Endothelial cell of umbilical vein (primary cell): ENCODE data around the gene SUFU. TPM values are rescaled to one million over a fixed set of nuclear protein-coding genes. Genes with fewer than 3 reads are reported as not detected.

Experiments used
- BruUV-seq: library from RNA; stranded (reverse); fragments of 400-500 nt; replicated peaks from 2 replicates; lab custom pipeline; 2021; lab: Mats Ljungman, UMichigan
- CTCF ChIA-PET: fragments of 300-600, 350-600 bp; sonication (Branson Sonifier 250); formaldehyde crosslinking; loops from one replicate; lab custom pipeline; 2021; ENCODE audit warnings: antibody characterized with exemption, inconsistent platforms; lab: Charles Lee
- POLR2A ChIA-PET: fragments of 300-600, 350-600 bp; sonication (Branson Sonifier 250); formaldehyde crosslinking; loops from one replicate; lab custom pipeline; 2021; ENCODE audit warnings: antibody characterized with exemption, inconsistent platforms; lab: Charles Lee
- DNase-seq: peaks from one replicate; pipeline ENCODE4 v3.0.0-alpha.2; 2011; ENCODE audit warnings: low read depth, low spot score
- FAIRE-seq: peaks from 2 replicates; lab custom pipeline; 2011; peaks lifted over from hg19 to GRCh38; lab: Jason Lieb, UNC
- H2AFZ ChIP-seq: 2 replicates; pipeline ENCODE4 v1.6.0; 2012; ENCODE audit warnings: low read depth, low read length, control low read depth, inconsistent platforms
- H3K27ac ChIP-seq: 2 replicates; pipeline ENCODE4 v1.5.1; 2011; ENCODE audit warnings: low read depth, mild to moderate bottlenecking, control low read depth, low read length, moderate library complexity; ENCODE audit not compliant: insufficient read depth
- H3K27me3 ChIP-seq, 2 experiments: 2 replicates each; pipeline versions ENCODE4 v1.6.0 to v1.6.1; 2011; ENCODE audit warnings: low read length in 2 of 2, mixed read lengths in 1 of 2; ENCODE audit not compliant: control insufficient read depth in 2 of 2, insufficient read depth in 2 of 2
- H3K36me3 ChIP-seq, 2 experiments: 2 replicates in 1 of 2; 3 replicates in 1 of 2; pipeline ENCODE4 v1.5.1; 2011; ENCODE audit warnings: low read length in 2 of 2, mild to moderate bottlenecking in 1 of 2, moderate library complexity in 1 of 2; ENCODE audit not compliant: control insufficient read depth in 2 of 2, insufficient read depth in 2 of 2; ENCODE audit errors: extremely low read depth in 1 of 2
- H3K4me1 ChIP-seq: 3 replicates; pipeline ENCODE4 v1.5.1; 2011; ENCODE audit warnings: mild to moderate bottlenecking, low read length; ENCODE audit not compliant: control insufficient read depth, insufficient read depth; ENCODE audit errors: extremely low read depth
- H3K4me2 ChIP-seq: 2 replicates; pipeline ENCODE4 v1.6.1; 2011; ENCODE audit warnings: low read length, control low read depth, mixed read lengths; ENCODE audit not compliant: insufficient read depth
- H3K4me3 ChIP-seq, 3 experiments: fragments of 200-600 bp in 1 of 3; sonication (generic), shearing (Covaris generic) in 1 of 3; replicated peaks in 1 of 3; 2 replicates each; pipeline ENCODE4 v1.5.1; 2011 to 2016; ENCODE audit warnings: control low read depth in 3 of 3, low read length in 3 of 3, mild to moderate bottlenecking in 2 of 3, inconsistent platforms in 1 of 3, low read depth in 1 of 3, moderate library complexity in 1 of 3; ENCODE audit not compliant: insufficient read depth in 1 of 3
- H3K79me2 ChIP-seq: 2 replicates; pipeline ENCODE4 v1.6.0; 2012; ENCODE audit warnings: low read length, inconsistent platforms; ENCODE audit not compliant: control insufficient read depth, insufficient read depth
- H3K9ac ChIP-seq: replicated peaks from 2 replicates; pipeline ENCODE3; 2011; ENCODE audit warnings: low read length, control low read depth; ENCODE audit not compliant: insufficient read depth; ENCODE audit errors: extremely low read depth
- H3K9me1 ChIP-seq: replicated peaks from 3 replicates; pipeline ENCODE4 v1.6.0; 2011; ENCODE audit warnings: mild to moderate bottlenecking, low read length; ENCODE audit not compliant: control insufficient read depth, insufficient read depth; ENCODE audit errors: extremely low read depth
- H3K9me3 ChIP-seq: replicated peaks from 2 replicates; pipeline ENCODE4 v1.5.1; 2012; ENCODE audit warnings: low read length, inconsistent platforms; ENCODE audit not compliant: control insufficient read depth, insufficient read depth
- H4K20me1 ChIP-seq: replicated peaks from 2 replicates; pipeline ENCODE3; 2011; ENCODE audit warnings: mild to moderate bottlenecking, low read length; ENCODE audit not compliant: control insufficient read depth, insufficient read depth; ENCODE audit errors: extremely low read depth
- EZH2 ChIP-seq: IDR thresholded peaks from 2 replicates; pipeline ENCODE4 v1.6.1; 2012; ENCODE audit warnings: borderline replicate concordance, low read depth, mild to moderate bottlenecking, moderate library complexity, low read length, inconsistent platforms; ENCODE audit not compliant: severe bottlenecking
- FOS ChIP-seq: IDR thresholded peaks from 2 replicates; pipeline ENCODE4 v1.6.1; 2011; ENCODE audit warnings: mild to moderate bottlenecking, low read length, moderate library complexity, borderline replicate concordance; ENCODE audit not compliant: insufficient read depth
- GATA2 ChIP-seq: IDR thresholded peaks from 2 replicates; pipeline ENCODE4 v1.7.0; 2011; ENCODE audit warnings: low read depth, mild to moderate bottlenecking, moderate library complexity, mixed read lengths, low read length; ENCODE audit not compliant: insufficient read length, insufficient read depth
- JUN ChIP-seq: IDR thresholded peaks from 2 replicates; pipeline ENCODE4 v1.6.1; 2011; ENCODE audit warnings: borderline replicate concordance, low read depth; ENCODE audit not compliant: insufficient read length, insufficient read depth
- MYC ChIP-seq: IDR thresholded peaks from one replicate; pipeline ENCODE4 v1.6.1; 2011; ENCODE audit warnings: mild to moderate bottlenecking, low read depth, low read length
- POLR2A ChIP-seq: IDR thresholded peaks from 2 replicates; pipeline ENCODE4 v1.6.1; 2012; ENCODE audit warnings: low read depth, mild to moderate bottlenecking, control low read depth, low read length
- POLR2AphosphoS5 ChIP-seq: IDR thresholded peaks from 2 replicates; pipeline ENCODE4 v1.6.1; 2012; ENCODE audit warnings: low read depth, mild to moderate bottlenecking, control low read depth, low read length, moderate library complexity; ENCODE audit not compliant: insufficient read depth
- dilution Hi-C: fragments of 300-500 bp; cut with MboI; formaldehyde crosslinking; loops from one replicate; pipeline ENCODE4 v1.15.0; 2019; ENCODE audit warnings: low sequenced_read_pairs; ENCODE audit not compliant: extremely low pct_ligation_motif_present
- intact Hi-C: fragments of 100-400 bp; cut with micrococcal nuclease; formaldehyde crosslinking; loops from one replicate; pipeline ENCODE4 v1.10.0; 2022
- polyA plus RNA-seq, 4 experiments: library from polyadenylated mRNA; depleted of rRNA in 3 of 4; stranded (reverse) in 3 of 4; unstranded in 1 of 4; fragments of >200 nt; gene quantifications; 2 replicates each; pipeline versions ENCODE4 v1.2.1 to v1.2.3, GENCODE V29; 2011 to 2012; ENCODE audit warnings: missing spikeins in 1 of 4
- total RNA-seq: library from RNA; stranded (reverse); gene quantifications from 2 replicates; pipeline ENCODE4 v1.2.3, GENCODE V29; 2021
- TF ChIP-seq, protein P1 (sequence below), 2 donors: IDR thresholded peaks; 1 replicate in 1 of 2; 2 replicates in 1 of 2; pipeline ENCODE4 v1.5.1; 2011; ENCODE audit warnings: low read length in 2 of 2, mild to moderate bottlenecking in 2 of 2, moderate library complexity in 2 of 2, control low read depth in 1 of 2, inconsistent platforms in 1 of 2, low read depth in 1 of 2; ENCODE audit not compliant: insufficient read depth in 1 of 2; ENCODE audit errors: extremely low read depth in 1 of 2
- TF ChIP-seq, protein P2 (sequence below): IDR thresholded peaks from 2 replicates; pipeline ENCODE4 v1.6.1; 2011; ENCODE audit not compliant: insufficient read depth, insufficient read length

The SUFU gene
- total and polyA plus RNA-seq, 2 donors (not counting 3 experiments of a cell fraction or from before 2014, with no cell fraction given): 10.1 to 16.3 TPM

DNA sequence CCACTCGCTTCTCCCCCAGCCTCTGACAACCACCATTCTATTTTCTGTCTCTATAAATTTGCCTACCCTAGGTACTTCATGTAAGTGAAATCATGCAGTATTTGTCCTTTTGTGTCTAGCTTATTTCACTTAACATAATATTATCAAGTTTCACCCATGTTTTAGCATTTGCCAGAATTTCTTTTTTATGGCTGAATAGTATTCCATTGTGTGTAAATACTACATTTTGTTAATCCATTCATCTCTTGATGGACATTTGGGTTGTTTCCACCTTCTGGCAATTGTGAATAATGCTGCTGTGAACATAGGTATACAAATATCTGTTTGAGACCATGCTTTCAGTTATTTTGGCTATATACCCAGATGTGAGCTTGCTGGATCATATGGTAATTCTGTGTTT, 83.1 kb downstream of the SUFU start:
- H3K9me1 ChIP-seq: no peaks in the 10 kb centered on the region
- CTCF ChIA-PET: no interaction called here
- POLR2A ChIA-PET: no interaction called here
- H3K4me2 ChIP-seq: no peak overlapping the region
- H3K9ac ChIP-seq: no peak overlapping the region
- no peak overlapping the region for H2AFZ ChIP-seq
- no peaks in the 10 kb centered on the region for H3K27me3 ChIP-seq
- TF ChIP-seq, protein P1, sequence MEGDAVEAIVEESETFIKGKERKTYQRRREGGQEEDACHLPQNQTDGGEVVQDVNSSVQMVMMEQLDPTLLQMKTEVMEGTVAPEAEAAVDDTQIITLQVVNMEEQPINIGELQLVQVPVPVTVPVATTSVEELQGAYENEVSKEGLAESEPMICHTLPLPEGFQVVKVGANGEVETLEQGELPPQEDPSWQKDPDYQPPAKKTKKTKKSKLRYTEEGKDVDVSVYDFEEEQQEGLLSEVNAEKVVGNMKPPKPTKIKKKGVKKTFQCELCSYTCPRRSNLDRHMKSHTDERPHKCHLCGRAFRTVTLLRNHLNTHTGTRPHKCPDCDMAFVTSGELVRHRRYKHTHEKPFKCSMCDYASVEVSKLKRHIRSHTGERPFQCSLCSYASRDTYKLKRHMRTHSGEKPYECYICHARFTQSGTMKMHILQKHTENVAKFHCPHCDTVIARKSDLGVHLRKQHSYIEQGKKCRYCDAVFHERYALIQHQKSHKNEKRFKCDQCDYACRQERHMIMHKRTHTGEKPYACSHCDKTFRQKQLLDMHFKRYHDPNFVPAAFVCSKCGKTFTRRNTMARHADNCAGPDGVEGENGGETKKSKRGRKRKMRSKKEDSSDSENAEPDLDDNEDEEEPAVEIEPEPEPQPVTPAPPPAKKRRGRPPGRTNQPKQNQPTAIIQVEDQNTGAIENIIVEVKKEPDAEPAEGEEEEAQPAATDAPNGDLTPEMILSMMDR (IDR thresholded peaks at IDR 0.05; ENCODE audit: extremely low read depth in 1 of 2, insufficient read depth in 1 of 2, low read depth in 1 of 2, low read length in 2 of 2): no peak
- TF ChIP-seq JUN (no peak), MYC (no peak), GATA2 (no peak), EZH2 (no peak), FOS (no peak), POLR2AphosphoS5 (no peak), POLR2A (no peak)
- TF ChIP-seq, protein P2, sequence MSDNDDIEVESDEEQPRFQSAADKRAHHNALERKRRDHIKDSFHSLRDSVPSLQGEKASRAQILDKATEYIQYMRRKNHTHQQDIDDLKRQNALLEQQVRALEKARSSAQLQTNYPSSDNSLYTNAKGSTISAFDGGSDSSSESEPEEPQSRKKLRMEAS: no peak
- H4K20me1 ChIP-seq: no peaks in the 10 kb centered on the region
- H3K27ac ChIP-seq: no peak overlapping the region
- no peaks in the 10 kb centered on the region for H3K9me3 ChIP-seq
- FAIRE-seq (no peak), DNase-seq (no peak)
- no peaks in the 10 kb centered on the region for H3K36me3 ChIP-seq
- no peak overlapping the region for H3K4me3 ChIP-seq
- intact Hi-C loops: loop anchor here (10.0 kb wide), 1 partner anchor 422 kb away; no protein-coding TSS in a partner anchor
- H3K79me2 ChIP-seq: no peaks in the 10 kb centered on the region
- H3K4me1 ChIP-seq: no peaks in the 10 kb centered on the region
- dilution Hi-C loops: no loop called here
- no TSS peak for BruUV-seq
